HL-60 (cell line): ENCODE results near the gene MRE11.

ENCODE experiments used
- CTCF ChIP-seq: IDR thresholded peaks from one replicate; pipeline ENCODE4 v1.5.1; 2011; ENCODE audit warnings: low read length, control low read depth, inconsistent platforms; ENCODE audit not compliant: insufficient read depth
- GABPA ChIP-seq: IDR thresholded peaks from 2 replicates; pipeline ENCODE4 v1.6.1; 2012; ENCODE audit warnings: low read depth
- POLR2AphosphoS5 ChIP-seq: IDR thresholded peaks from 2 replicates; pipeline ENCODE4 v1.6.1; 2012; ENCODE audit warnings: low read depth
- REST ChIP-seq: IDR thresholded peaks from 2 replicates; pipeline ENCODE4 v1.6.1; 2012; ENCODE audit warnings: low read depth; ENCODE audit not compliant: insufficient replicate concordance
- SPI1 ChIP-seq: IDR thresholded peaks from 2 replicates; pipeline ENCODE4 v1.6.1; 2012; ENCODE audit warnings: low read depth, mild to moderate bottlenecking, borderline replicate concordance

GRCh38 chr11:94537031-94537600, 43.5 kb upstream of the MRE11 start:
- no peak for TF ChIP-seq CTCF
- no peak for TF ChIP-seq REST
- TF ChIP-seq POLR2AphosphoS5, result no peak
- TF ChIP-seq SPI1, result no peak
- no peak for TF ChIP-seq GABPA
